IMR-90 (cell line): ENCODE results near the gene FBN1.

ENCODE experiments used
- BHLHE40 ChIP-seq: fragments of 150-350 bp; IDR thresholded peaks from 2 replicates; pipeline ENCODE4 v1.6.1; 2016; ENCODE audit warnings: mild to moderate bottlenecking, low read depth, low read length
- CEBPB ChIP-seq: IDR thresholded peaks from 2 replicates; pipeline ENCODE4 v1.6.1; 2012; ENCODE audit warnings: low read depth, low read length, improper control_type of control experiment
- CTCF ChIP-seq: conservative IDR thresholded peaks from 2 replicates; pipeline ENCODE4 v1.5.1; 2012; ENCODE audit warnings: mild to moderate bottlenecking, low read depth, low read length, improper control_type of control experiment
- ELK1 ChIP-seq: fragments of 150-350 bp; IDR thresholded peaks from 2 replicates; pipeline ENCODE4 v1.6.1; 2016; ENCODE audit warnings: low read depth, mild to moderate bottlenecking, low read length, moderate library complexity, borderline replicate concordance
- MAZ ChIP-seq: IDR thresholded peaks from 2 replicates; pipeline ENCODE4 v1.6.1; 2012; ENCODE audit warnings: low read depth, mild to moderate bottlenecking, low read length, improper control_type of control experiment, moderate library complexity, borderline replicate concordance
- MXI1 ChIP-seq: IDR thresholded peaks from 2 replicates; pipeline ENCODE4 v1.6.1; 2012; ENCODE audit warnings: low read depth, mild to moderate bottlenecking, low read length, moderate library complexity, borderline replicate concordance
- NFE2L2 ChIP-seq: fragments of 150-350 bp; IDR thresholded peaks from 2 replicates; pipeline ENCODE4 v1.6.1; 2016; ENCODE audit warnings: low read depth, mild to moderate bottlenecking, low read length
- POLR2A ChIP-seq: IDR thresholded peaks from 2 replicates; pipeline ENCODE4 v1.6.1; 2012; ENCODE audit warnings: mild to moderate bottlenecking, low read depth, low read length
- RAD21 ChIP-seq: IDR thresholded peaks from 2 replicates; pipeline ENCODE4 v1.6.1; 2012; ENCODE audit warnings: low read length, improper control_type of control experiment
- RFX5 ChIP-seq: IDR thresholded peaks from 2 replicates; pipeline ENCODE4 v1.8.0; 2012; ENCODE audit warnings: low read depth, mild to moderate bottlenecking, low read length, moderate library complexity
- SMC3 ChIP-seq: fragments of 150-350 bp; IDR thresholded peaks from 2 replicates; pipeline ENCODE4 v1.6.1; 2016; ENCODE audit warnings: low read depth, mild to moderate bottlenecking, antibody characterized with exemption, low read length, moderate library complexity
- USF2 ChIP-seq: fragments of 150-350 bp; IDR thresholded peaks from 2 replicates; pipeline ENCODE4 v1.6.1; 2017; ENCODE audit warnings: mild to moderate bottlenecking, antibody characterized with exemption, low read length, low read depth

DNA sequence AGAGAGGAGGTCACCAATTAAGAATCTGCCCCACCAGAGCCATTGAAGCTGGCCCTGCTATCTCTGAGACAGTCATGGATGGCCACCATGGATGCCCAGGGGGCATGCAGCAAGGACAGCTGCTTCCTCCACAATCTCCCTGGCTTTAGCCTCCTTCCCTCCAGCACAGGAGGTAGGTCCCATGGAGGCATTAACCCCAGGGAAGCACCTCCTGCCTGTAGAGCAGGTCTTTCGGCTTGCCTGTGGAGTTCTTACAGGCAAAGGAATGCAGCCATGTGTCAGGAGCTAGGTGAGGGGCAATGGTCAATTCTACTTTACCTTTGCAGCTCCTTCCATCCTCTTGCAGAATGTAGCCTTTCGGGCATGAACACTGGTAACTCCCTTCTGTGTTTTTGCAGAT lies 220.5 kb downstream of the FBN1 start:
- no peak for TF ChIP-seq CTCF
- TF ChIP-seq RFX5 = no peak
- no peak for TF ChIP-seq MXI1
- TF ChIP-seq SMC3 = no peak
- TF ChIP-seq POLR2A = no peak
- TF ChIP-seq CEBPB = no peak
- TF ChIP-seq ELK1 = no peak
- no peak for TF ChIP-seq RAD21
- no peak for TF ChIP-seq BHLHE40
- TF ChIP-seq NFE2L2 = no peak
- no peak for TF ChIP-seq MAZ
- TF ChIP-seq USF2 = no peak
